GM18861 (cell line): Measurements from ENCODE around the gene ACAD11.
"Not testable (repeated sequence)": the region's sequence is repeated elsewhere in the genome, so short reads cannot be mapped to it uniquely, and the experiment has no call there.

ENCODE experiments used
- ATAC-seq: cut with Tn5 transposase; IDR thresholded peaks from one replicate; pipeline ENCODE4 v1.9.1; 2021; ENCODE audit not compliant: unreplicated experiment

ACAD11 gene

GRCh38 chr3:132605374-132605792 lies 54.2 kb downstream of the ACAD11 start:
- no peak for ATAC-seq

- ATAC-seq: not testable (repeated sequence)
Measured at GRCh38 chr3:132600614-132601013, 59.0 kb downstream of the ACAD11 start.

- no peak for ATAC-seq
Measured at GRCh38 chr3:132598181-132598580, 61.4 kb downstream of the ACAD11 start.

GRCh38 chr3:132597660-132598059 lies 61.9 kb downstream of the ACAD11 start:
- ATAC-seq: no peak

GRCh38 chr3:132596816-132597433 lies 62.7 kb downstream of the ACAD11 start, which contains the start of gene ACKR4:
TSS of gene ACKR4 (plus strand) at chr3:132597270. CDS start at chr3:132600398, 3,128 bp downstream.
- ATAC-seq: no peak

GRCh38 chr3:132596326-132596725 lies 63.3 kb downstream of the ACAD11 start:
- ATAC-seq: no peak

GRCh38 chr3:132595014-132595413 lies 64.6 kb downstream of the ACAD11 start:
- ATAC-seq: no peak

- no peak for ATAC-seq
Measured at GRCh38 chr3:132594498-132594897, 65.1 kb downstream of the ACAD11 start.

GRCh38 chr3:132593947-132594323 lies 65.7 kb downstream of the ACAD11 start:
- no peak for ATAC-seq

- no peak for ATAC-seq
Measured at GRCh38 chr3:132593241-132593946, 66.2 kb downstream of the ACAD11 start.

- ATAC-seq: no peak
Measured at GRCh38 chr3:132592216-132592615, 67.4 kb downstream of the ACAD11 start.

GRCh38 chr3:132587401-132587800 lies 72.2 kb downstream of the ACAD11 start:
- no peak for ATAC-seq

- ATAC-seq: no peak
Measured at GRCh38 chr3:132573797-132574211, 85.8 kb downstream of the ACAD11 start.

GRCh38 chr3:132570016-132570415 lies 89.6 kb downstream of the ACAD11 start:
- no peak for ATAC-seq

- no peak for ATAC-seq
Measured at GRCh38 chr3:132569580-132569979, 90.0 kb downstream of the ACAD11 start.

GRCh38 chr3:132569153-132569552 lies 90.5 kb downstream of the ACAD11 start:
- ATAC-seq: no peak

- no peak for ATAC-seq
Measured at GRCh38 chr3:132568422-132568821, 91.2 kb downstream of the ACAD11 start.

- no peak for ATAC-seq
Measured at GRCh38 chr3:132564070-132564465, 95.5 kb downstream of the ACAD11 start.

GRCh38 chr3:132563420-132564069 lies 96.1 kb downstream of the ACAD11 start:
- no peak for ATAC-seq

- no peak for ATAC-seq
Measured at GRCh38 chr3:132561003-132561402, 98.6 kb downstream of the ACAD11 start.

- no peak for ATAC-seq
Measured at GRCh38 chr3:132556508-132557159, 103.0 kb downstream of the ACAD11 start.

- not testable (repeated sequence) for ATAC-seq
Measured at GRCh38 chr3:132556036-132556386, 103.6 kb downstream of the ACAD11 start.
